Coronary artery (tissue), 2 donors: ENCODE data around the gene ESYT2.

Experiments used
- DNase-seq: peaks from one replicate; pipeline ENCODE4 v3.0.0-alpha.2; 2017; ENCODE audit warnings: low spot score
- H3K27ac ChIP-seq, 2 donors: fragments of 200-600 bp; sonication (generic); one replicate each; pipeline ENCODE4 v1.5.1; 2016 to 2019
- H3K4me3 ChIP-seq: fragments of 200-600 bp; sonication (generic); 2 replicates; pipeline ENCODE4 v1.5.1; 2016; ENCODE audit warnings: mild to moderate bottlenecking, moderate library complexity
- CTCF ChIP-seq: fragments of 200-600 bp; sonication (generic); IDR thresholded peaks from one replicate; pipeline ENCODE4 v1.5.1; 2019; ENCODE audit warnings: antibody characterized with exemption

The ESYT2 gene

GRCh38 chr7:158765020-158765419, 64.3 kb downstream of the ESYT2 start:
- DNase-seq, result no peak
- Histone ChIP-seq H3K27ac (no peak overlapping the region), H3K4me3 (no peak overlapping the region)
- no peak for TF ChIP-seq CTCF

- Histone ChIP-seq H3K4me3 (no peak overlapping the region), H3K27ac (no peak overlapping the region)
- no peak for DNase-seq
- TF ChIP-seq CTCF, result no peak
Measured at GRCh38 chr7:158763454-158764033, 65.8 kb downstream of the ESYT2 start.

GRCh38 chr7:158761945-158762344, 67.4 kb downstream of the ESYT2 start:
- DNase-seq, result no peak
- Histone ChIP-seq H3K4me3 (no peak overlapping the region), H3K27ac (no peak overlapping the region)
- no peak for TF ChIP-seq CTCF

GRCh38 chr7:158760936-158761335, 68.4 kb downstream of the ESYT2 start:
- no peak overlapping the region for H3K4me3 ChIP-seq
- no peak overlapping the region for H3K27ac ChIP-seq
- TF ChIP-seq CTCF, result no peak
- DNase-seq, result no peak

- H3K4me3 ChIP-seq, result no peak overlapping the region
- no peak overlapping the region for H3K27ac ChIP-seq
- TF ChIP-seq CTCF, result no peak
- DNase-seq, result no peak
Measured at GRCh38 chr7:158760445-158760764, 68.9 kb downstream of the ESYT2 start.

GRCh38 chr7:158759749-158760444, 69.4 kb downstream of the ESYT2 start:
- no peak overlapping the region for H3K4me3 ChIP-seq
- TF ChIP-seq CTCF, result no peak
- no peak overlapping the region for H3K27ac ChIP-seq
- DNase-seq, result no peak

- no peak for TF ChIP-seq CTCF
- Histone ChIP-seq H3K27ac (no peak overlapping the region), H3K4me3 (no peak overlapping the region)
- DNase-seq, result no peak
Measured at GRCh38 chr7:158759245-158759614, 70.1 kb downstream of the ESYT2 start.
